H9 (cell line): ENCODE data around the gene TFF3. TPM values are rescaled to one million over a fixed set of nuclear protein-coding genes. Genes with fewer than 3 reads are reported as not detected.

Source experiments
- DNase-seq: peaks from one replicate; pipeline ENCODE4 v3.0.0-alpha.2; 2017
- H2AFZ ChIP-seq: one replicate; pipeline ENCODE4 v1.6.1; 2013; ENCODE audit warnings: mild to moderate bottlenecking, low read length, control low read depth, moderate library complexity
- H2AK5ac ChIP-seq: 2 replicates; pipeline ENCODE4 v1.6.1; 2013; ENCODE audit warnings: low read length, control low read depth, mixed read lengths; ENCODE audit not compliant: insufficient read length
- H2BK120ac ChIP-seq: one replicate; pipeline ENCODE4 v1.6.1; 2013; ENCODE audit warnings: low read depth, mild to moderate bottlenecking, low read length, control low read depth, inconsistent platforms; ENCODE audit not compliant: poor library complexity, severe bottlenecking
- H2BK12ac ChIP-seq: 2 replicates; pipeline ENCODE4 v1.6.1; 2013; ENCODE audit warnings: low read length, control low read depth, mixed read lengths, low read depth; ENCODE audit not compliant: insufficient read length
- H2BK15ac ChIP-seq: 2 replicates; pipeline ENCODE4 v1.6.1; 2013; ENCODE audit warnings: low read depth, low read length, control low read depth
- H2BK20ac ChIP-seq: one replicate; pipeline ENCODE4 v1.6.1; 2013; ENCODE audit warnings: low read depth, mild to moderate bottlenecking, low read length, control low read depth, inconsistent platforms; ENCODE audit not compliant: poor library complexity, severe bottlenecking
- H2BK5ac ChIP-seq: 2 replicates; pipeline ENCODE4 v1.6.1; 2013; ENCODE audit warnings: low read length, control low read depth, mixed read lengths; ENCODE audit not compliant: insufficient read length
- H3K14ac ChIP-seq: 2 replicates; pipeline ENCODE4 v1.6.1; 2013; ENCODE audit warnings: low read length, control low read depth; ENCODE audit not compliant: insufficient read depth
- H3K18ac ChIP-seq: 2 replicates; pipeline ENCODE4 v1.6.1; 2013; ENCODE audit warnings: low read depth, mild to moderate bottlenecking, mixed read lengths, low read length, control low read depth; ENCODE audit not compliant: insufficient read length
- H3K23ac ChIP-seq: 2 replicates; pipeline ENCODE4 v1.6.1; 2013; ENCODE audit warnings: low read length, control low read depth, mixed read lengths, low read depth; ENCODE audit not compliant: insufficient read length
- H3K23me2 ChIP-seq: 2 replicates; pipeline ENCODE4 v1.6.1; 2013; ENCODE audit warnings: low read depth, mild to moderate bottlenecking, mixed read lengths, low read length, control low read depth; ENCODE audit not compliant: insufficient read length, poor library complexity, severe bottlenecking
- H3K27ac ChIP-seq: 2 replicates; pipeline ENCODE4 v1.5.1; 2013; ENCODE audit warnings: low read length, control low read depth, mixed read lengths, low read depth; ENCODE audit not compliant: insufficient read length
- H3K27me3 ChIP-seq: 2 replicates; pipeline ENCODE4 v1.6.1; 2013; ENCODE audit warnings: low read length, control low read depth, inconsistent platforms; ENCODE audit not compliant: insufficient read depth
- H3K4ac ChIP-seq: 2 replicates; pipeline ENCODE4 v1.6.1; 2013; ENCODE audit warnings: low read depth, mild to moderate bottlenecking, control low read depth, inconsistent platforms, low read length, moderate library complexity
- H3K4me1 ChIP-seq: 2 replicates; pipeline ENCODE4 v1.6.1; 2013; ENCODE audit warnings: low read length, control low read depth, inconsistent platforms; ENCODE audit not compliant: insufficient read depth
- H3K4me2 ChIP-seq: 2 replicates; pipeline ENCODE4 v1.6.1; 2013; ENCODE audit warnings: low read length, control low read depth, mixed read lengths; ENCODE audit not compliant: insufficient read length, insufficient read depth
- H3K56ac ChIP-seq: 2 replicates; pipeline ENCODE4 v1.6.1; 2013; ENCODE audit warnings: low read depth, mild to moderate bottlenecking, mixed read lengths, low read length, control low read depth; ENCODE audit not compliant: insufficient read length
- H3K79me1 ChIP-seq: 2 replicates; pipeline ENCODE4 v1.6.1; 2013; ENCODE audit warnings: low read depth, mild to moderate bottlenecking, moderate library complexity, low read length, control low read depth, inconsistent platforms; ENCODE audit not compliant: insufficient read depth, poor library complexity, severe bottlenecking
- H3K79me2 ChIP-seq: 2 replicates; pipeline ENCODE4 v1.6.1; 2013; ENCODE audit warnings: low read length, control low read depth, inconsistent platforms; ENCODE audit not compliant: insufficient read depth
- H3K9ac ChIP-seq: 2 replicates; pipeline ENCODE4 v1.6.1; 2013; ENCODE audit warnings: low read length, control low read depth, mixed read lengths; ENCODE audit not compliant: insufficient read length; ENCODE audit errors: extremely low read depth
- H3K9me3 ChIP-seq: one replicate; pipeline ENCODE4 v1.6.1; 2013; ENCODE audit warnings: low read depth, low read length, inconsistent platforms; ENCODE audit not compliant: control insufficient read depth
- H3T11ph ChIP-seq: one replicate; pipeline ENCODE4 v1.6.1; 2013; ENCODE audit warnings: mild to moderate bottlenecking, low read length, control low read depth, inconsistent platforms
- H4K20me1 ChIP-seq: one replicate; pipeline ENCODE4 v1.6.1; 2013; ENCODE audit not compliant: control insufficient read depth, insufficient read length, insufficient read depth
- H4K5ac ChIP-seq: 2 replicates; pipeline ENCODE4 v1.6.1; 2013; ENCODE audit warnings: low read depth, mild to moderate bottlenecking, mixed read lengths, low read length, control low read depth; ENCODE audit not compliant: insufficient read length
- H4K8ac ChIP-seq: replicated peaks from 2 replicates; pipeline ENCODE4 v1.6.1; 2013; ENCODE audit warnings: low read length, control low read depth, mixed read lengths, low read depth; ENCODE audit not compliant: insufficient read length
- H4K91ac ChIP-seq: 2 replicates; pipeline ENCODE4 v1.6.1; 2013; ENCODE audit warnings: low read depth, mild to moderate bottlenecking, moderate library complexity, mixed read lengths, low read length, control low read depth; ENCODE audit not compliant: insufficient read length
- H3K27ac Mint-ChIP-seq, 3 experiments: 2 replicates in 2 of 3; 3 replicates in 1 of 3; pipeline ENCODE4 v1.8.0; 2020 to 2021; ENCODE audit warnings: mixed read lengths in 3 of 3, mild to moderate bottlenecking in 1 of 3, moderate library complexity in 1 of 3
- H3K27me3 Mint-ChIP-seq: 2 replicates; pipeline ENCODE4 v1.8.0; 2021; ENCODE audit warnings: low read depth, mild to moderate bottlenecking, moderate library complexity, mixed read lengths
- H3K36me3 Mint-ChIP-seq, 3 experiments: 2 replicates in 2 of 3; 3 replicates in 1 of 3; pipeline ENCODE4 v1.8.0; 2020 to 2021; ENCODE audit warnings: low read depth in 3 of 3, mixed read lengths in 3 of 3; ENCODE audit not compliant: insufficient read depth in 1 of 3
- H3K4me1 Mint-ChIP-seq, 2 experiments: 2 replicates each; pipeline ENCODE4 v1.8.0; 2020; ENCODE audit warnings: mixed read lengths in 2 of 2
- H3K4me3 Mint-ChIP-seq, 2 experiments: 2 replicates in 1 of 2; 3 replicates in 1 of 2; pipeline ENCODE4 v1.8.0; 2020 to 2021; ENCODE audit warnings: mild to moderate bottlenecking in 2 of 2, mixed read lengths in 2 of 2, moderate library complexity in 1 of 2
- H3K9me3 Mint-ChIP-seq, 2 experiments: 2 replicates in 1 of 2; 3 replicates in 1 of 2; pipeline ENCODE4 v1.8.0; 2020; ENCODE audit warnings: mild to moderate bottlenecking in 2 of 2, mixed read lengths in 2 of 2, moderate library complexity in 1 of 2
- CTCF ChIP-seq: fragments of 200-600 bp; sonication (generic); conservative IDR thresholded peaks from 3 replicates; pipeline ENCODE4 v1.8.0; 2021; ENCODE audit warnings: antibody characterized with exemption, mild to moderate bottlenecking
- WGBS: extraction: QIAGEN DNeasy Blood & Tissue Kit; methylation state at CpG from one replicate; pipeline ENCODE4 v1.1.7; 2013; ENCODE audit warnings: missing lambda C conversion rate, low lambda C conversion rate, mixed read lengths; ENCODE audit not compliant: insufficient read length; ENCODE audit errors: extremely low coverage; 5-methylcytosine and 5-hydroxymethylcytosine counted together
- total RNA-seq: library from RNA; stranded (reverse); gene quantifications from 2 replicates; pipeline ENCODE4 v1.2.1, GENCODE V29; 2021

Gene TFF3
- total RNA-seq, 1 experiment from 2014 or later = 1.5 TPM

GRCh38 chr21:42305707-42306147, 9.5 kb downstream of the TFF3 start:
- Histone ChIP-seq H3K79me2 (no peaks in the 10 kb centered on the region), H4K20me1 (no peaks in the 10 kb centered on the region), H2BK12ac (no peak overlapping the region), H3K79me1 (no peaks in the 10 kb centered on the region), H4K8ac (no peak overlapping the region), H2AFZ (no peak overlapping the region), H3K23ac (no peak overlapping the region), H2BK20ac (no peak overlapping the region), H2BK5ac (no peak overlapping the region), H3K27ac (no peak overlapping the region), H2BK15ac (no peak overlapping the region), H3K9ac (no peak overlapping the region), H3K27me3 (no peaks in the 10 kb centered on the region), H3T11ph (no peak overlapping the region), H3K18ac (no peak overlapping the region), H3K4me2 (no peak overlapping the region), H3K9me3 (no peaks in the 10 kb centered on the region), H3K4me1 (no peaks in the 10 kb centered on the region), H2AK5ac (no peak overlapping the region), H3K4ac (no peak overlapping the region), H4K5ac (no peak overlapping the region), H2BK120ac (no peak overlapping the region), H3K23me2 (no peaks in the 10 kb centered on the region), H3K14ac (no peak overlapping the region; the same call in 1 of the 2 replicates), H3K56ac (no peak overlapping the region), H4K91ac (no peak overlapping the region)
- Mint-ChIP-seq H3K4me3 (no peak overlapping the region), H3K36me3 (no peaks in the 10 kb centered on the region), H3K27ac (no peak overlapping the region), H3K27me3 (peaks cover 11% of the 10 kb centered on the region), H3K4me1 (peaks cover 8 to 9% of the 10 kb centered on the region in 2 experiments), H3K9me3 (no peaks in the 10 kb centered on the region; a peak in 1 of 5 replicates)
- no CpG with 5 or more reads among the region's 33 CpGs for WGBS
- TF ChIP-seq CTCF = no peak
- DNase-seq = no peak
